ENCODE results near the gene GFY.
A peak's percentile ranks its signal among the peaks of the same experiment; 100 is the strongest.

Gene GFY

DNA sequence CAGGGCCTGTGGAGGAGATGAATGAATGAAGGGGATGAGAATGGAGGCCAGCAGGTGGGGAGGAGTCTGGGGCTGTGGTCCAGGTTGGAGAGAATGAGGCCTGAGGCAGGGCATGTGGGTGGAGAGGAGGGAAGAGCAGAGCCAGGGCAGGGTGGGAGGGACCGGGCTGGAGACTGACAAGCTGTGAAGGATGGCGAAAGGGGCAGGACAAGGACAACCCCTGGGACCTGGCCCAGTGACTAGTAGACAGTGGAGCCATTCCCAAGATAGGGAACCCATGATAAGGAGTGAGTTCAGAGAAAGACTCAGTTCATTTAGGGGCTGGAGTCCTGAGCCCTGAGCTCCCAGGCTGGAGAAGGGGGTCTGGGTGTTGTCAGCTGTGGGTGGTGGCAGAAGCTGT, 5.0 kb upstream of the GFY start:
- no peak overlapping the region for H3K4me3 ChIP-seq (ENCODE audit: low read depth, low read length)
- H3K27ac ChIP-seq (ENCODE audit: extremely low read depth, low read depth, low read length), result no peak overlapping the region
- no peaks in the 10 kb centered on the region for H3K36me3 ChIP-seq (ENCODE audit: control insufficient read depth in 2 of 2, insufficient read depth in 1 of 2, low read length in 2 of 2)
- ChIA-PET POLR2A (no interaction called here), CTCF (interaction anchor here (1.1 to 4.5 kb wide), 5 partner anchors 9 to 38 kb away, joined by 3 to 28 read pairs (median 10); no protein-coding TSS in a partner anchor)
- TF ChIP-seq ZNF529 (tag by site-specific recombination; IDR thresholded peaks at IDR 0.05; ENCODE audit: insufficient replicate concordance) (no peak), ZFHX2 (tag by site-specific recombination; conservative IDR thresholded peaks at IDR 0.05) (peak; percentile 58)
- peaks cover 5% of the 10 kb centered on the region for H3K4me1 ChIP-seq (ENCODE audit: control insufficient read depth, insufficient read depth, low read length)
- H3K9me3 ChIP-seq (ENCODE audit: control insufficient read depth, insufficient read depth, low read depth, low read length), result no peaks in the 10 kb centered on the region

DNA sequence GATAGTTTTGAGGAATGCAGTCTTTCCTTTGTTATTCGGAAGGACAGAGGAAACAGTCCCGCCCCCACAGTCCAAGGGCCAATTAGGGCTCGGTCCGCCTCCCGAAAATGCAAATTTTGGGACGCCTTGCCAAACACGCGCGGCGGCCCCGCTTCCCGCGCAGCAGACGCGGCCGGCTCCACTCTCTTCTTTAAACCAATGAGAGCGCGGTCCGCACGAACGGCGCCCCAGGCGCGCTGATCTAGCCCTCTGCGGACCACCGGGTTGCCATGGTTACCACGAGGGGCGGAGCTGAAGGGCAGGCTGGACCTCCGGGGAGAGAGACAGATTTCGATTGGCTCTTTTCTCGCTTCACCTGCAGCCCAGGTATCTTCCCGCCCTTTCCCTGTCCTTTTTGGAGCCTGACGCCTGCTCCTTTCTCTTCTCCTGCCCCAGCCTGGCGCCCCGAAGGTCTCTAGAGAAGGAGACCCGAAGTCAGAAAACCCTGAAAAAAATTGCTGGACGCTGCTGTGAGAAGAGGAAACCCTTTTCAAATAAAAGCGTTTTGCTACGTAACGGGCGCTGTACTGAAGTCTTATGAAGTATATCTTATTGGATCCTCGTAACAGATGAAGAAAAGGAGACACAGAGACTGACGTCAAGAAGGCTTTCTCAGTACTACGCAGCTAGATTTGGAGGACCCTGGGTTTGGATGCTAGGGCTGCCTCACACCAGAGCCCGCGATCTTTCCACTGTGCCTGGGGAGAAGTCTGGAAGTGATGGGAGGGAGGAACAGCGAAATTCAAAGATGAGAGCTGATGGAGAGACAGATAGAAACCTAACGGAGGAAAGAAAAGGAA, 3.9 kb upstream of the GFY start:
- TF ChIP-seq, protein P1, sequence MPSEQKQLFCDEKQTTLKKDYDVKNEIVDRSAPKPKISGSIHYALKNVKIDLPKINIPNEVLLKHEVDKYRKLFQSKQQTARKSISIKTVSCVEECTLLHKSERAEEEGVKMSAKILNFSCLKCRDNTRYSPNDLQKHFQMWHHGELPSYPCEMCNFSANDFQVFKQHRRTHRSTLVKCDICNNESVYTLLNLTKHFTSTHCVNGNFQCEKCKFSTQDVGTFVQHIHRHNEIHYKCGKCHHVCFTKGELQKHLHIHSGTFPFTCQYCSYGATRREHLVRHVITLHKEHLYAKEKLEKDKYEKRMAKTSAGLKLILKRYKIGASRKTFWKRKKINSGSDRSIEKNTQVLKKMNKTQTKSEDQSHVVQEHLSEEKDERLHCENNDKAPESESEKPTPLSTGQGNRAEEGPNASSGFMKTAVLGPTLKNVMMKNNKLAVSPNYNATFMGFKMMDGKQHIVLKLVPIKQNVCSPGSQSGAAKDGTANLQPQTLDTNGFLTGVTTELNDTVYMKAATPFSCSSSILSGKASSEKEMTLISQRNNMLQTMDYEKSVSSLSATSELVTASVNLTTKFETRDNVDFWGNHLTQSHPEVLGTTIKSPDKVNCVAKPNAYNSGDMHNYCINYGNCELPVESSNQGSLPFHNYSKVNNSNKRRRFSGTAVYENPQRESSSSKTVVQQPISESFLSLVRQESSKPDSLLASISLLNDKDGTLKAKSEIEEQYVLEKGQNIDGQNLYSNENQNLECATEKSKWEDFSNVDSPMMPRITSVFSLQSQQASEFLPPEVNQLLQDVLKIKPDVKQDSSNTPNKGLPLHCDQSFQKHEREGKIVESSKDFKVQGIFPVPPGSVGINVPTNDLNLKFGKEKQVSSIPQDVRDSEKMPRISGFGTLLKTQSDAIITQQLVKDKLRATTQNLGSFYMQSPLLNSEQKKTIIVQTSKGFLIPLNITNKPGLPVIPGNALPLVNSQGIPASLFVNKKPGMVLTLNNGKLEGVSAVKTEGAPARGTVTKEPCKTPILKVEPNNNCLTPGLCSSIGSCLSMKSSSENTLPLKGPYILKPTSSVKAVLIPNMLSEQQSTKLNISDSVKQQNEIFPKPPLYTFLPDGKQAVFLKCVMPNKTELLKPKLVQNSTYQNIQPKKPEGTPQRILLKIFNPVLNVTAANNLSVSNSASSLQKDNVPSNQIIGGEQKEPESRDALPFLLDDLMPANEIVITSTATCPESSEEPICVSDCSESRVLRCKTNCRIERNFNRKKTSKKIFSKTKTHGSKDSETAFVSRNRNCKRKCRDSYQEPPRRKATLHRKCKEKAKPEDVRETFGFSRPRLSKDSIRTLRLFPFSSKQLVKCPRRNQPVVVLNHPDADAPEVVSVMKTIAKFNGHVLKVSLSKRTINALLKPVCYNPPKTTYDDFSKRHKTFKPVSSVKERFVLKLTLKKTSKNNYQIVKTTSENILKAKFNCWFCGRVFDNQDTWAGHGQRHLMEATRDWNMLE (tag by site-specific recombination; conservative IDR thresholded peaks at IDR 0.05; ENCODE audit: low read depth), result no peak
- TF ChIP-seq, protein P2, sequence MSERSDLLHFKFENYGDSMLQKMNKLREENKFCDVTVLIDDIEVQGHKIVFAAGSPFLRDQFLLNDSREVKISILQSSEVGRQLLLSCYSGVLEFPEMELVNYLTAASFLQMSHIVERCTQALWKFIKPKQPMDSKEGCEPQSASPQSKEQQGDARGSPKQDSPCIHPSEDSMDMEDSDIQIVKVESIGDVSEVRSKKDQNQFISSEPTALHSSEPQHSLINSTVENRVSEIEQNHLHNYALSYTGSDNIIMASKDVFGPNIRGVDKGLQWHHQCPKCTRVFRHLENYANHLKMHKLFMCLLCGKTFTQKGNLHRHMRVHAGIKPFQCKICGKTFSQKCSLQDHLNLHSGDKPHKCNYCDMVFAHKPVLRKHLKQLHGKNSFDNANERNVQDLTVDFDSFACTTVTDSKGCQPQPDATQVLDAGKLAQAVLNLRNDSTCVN (tag by site-specific recombination; optimal IDR thresholded peaks at IDR 0.05), result peak; percentile 49
- TF ChIP-seq SP3 (tag by site-specific recombination; IDR thresholded peaks at IDR 0.05) (0 out of 2 replicates have a peak, but pooled peaks have one; percentile 29), GLI2 (tag by site-specific recombination; IDR thresholded peaks at IDR 0.05; ENCODE audit: borderline replicate concordance, low read depth) (no peak), ZNF776 (tag by site-specific recombination; IDR thresholded peaks at IDR 0.05; ENCODE audit: borderline replicate concordance) (no peak), ZNF335 (tag by site-specific recombination; conservative IDR thresholded peaks at IDR 0.05) (peak; percentile 70), SP2 (tag by site-specific recombination; IDR thresholded peaks at IDR 0.05) (peak; percentile 69), ZBTB17 (tag by site-specific recombination; IDR thresholded peaks at IDR 0.05) (peak; percentile 52), ZXDB (tag by site-specific recombination; IDR thresholded peaks at IDR 0.05) (peak; percentile 58), ZNF132 (tag by site-specific recombination; IDR thresholded peaks at IDR 0.05; ENCODE audit: borderline replicate concordance) (no peak), ZNF23 (tag by site-specific recombination; IDR thresholded peaks at IDR 0.05; ENCODE audit: borderline replicate concordance) (no peak)
- TF ChIP-seq, protein P3, sequence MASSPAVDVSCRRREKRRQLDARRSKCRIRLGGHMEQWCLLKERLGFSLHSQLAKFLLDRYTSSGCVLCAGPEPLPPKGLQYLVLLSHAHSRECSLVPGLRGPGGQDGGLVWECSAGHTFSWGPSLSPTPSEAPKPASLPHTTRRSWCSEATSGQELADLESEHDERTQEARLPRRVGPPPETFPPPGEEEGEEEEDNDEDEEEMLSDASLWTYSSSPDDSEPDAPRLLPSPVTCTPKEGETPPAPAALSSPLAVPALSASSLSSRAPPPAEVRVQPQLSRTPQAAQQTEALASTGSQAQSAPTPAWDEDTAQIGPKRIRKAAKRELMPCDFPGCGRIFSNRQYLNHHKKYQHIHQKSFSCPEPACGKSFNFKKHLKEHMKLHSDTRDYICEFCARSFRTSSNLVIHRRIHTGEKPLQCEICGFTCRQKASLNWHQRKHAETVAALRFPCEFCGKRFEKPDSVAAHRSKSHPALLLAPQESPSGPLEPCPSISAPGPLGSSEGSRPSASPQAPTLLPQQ (tag by site-specific recombination; IDR thresholded peaks at IDR 0.05), result no peak
- Histone ChIP-seq H3K27ac (ENCODE audit: extremely low read depth, low read depth, low read length) (no peak overlapping the region), H3K4me3 (ENCODE audit: low read depth, low read length) (peak overlapping the region; percentile 16; the same call in 1 of the 2 replicates), H3K9me3 (ENCODE audit: control insufficient read depth, insufficient read depth, low read depth, low read length) (no peaks in the 10 kb centered on the region), H3K4me1 (ENCODE audit: control insufficient read depth, insufficient read depth, low read length) (peaks cover 5% of the 10 kb centered on the region), H3K36me3 (ENCODE audit: control insufficient read depth in 2 of 2, insufficient read depth in 1 of 2, low read length in 2 of 2) (no peaks in the 10 kb centered on the region)
- ChIA-PET POLR2A (interaction anchor here (0.6 to 1.3 kb wide), 2 partner anchors 14 to 18 kb away, joined by 3 to 5 read pairs; no protein-coding TSS in a partner anchor), CTCF (interaction anchor here (0.6 to 4.5 kb wide), 9 partner anchors 10 to 137 kb away, joined by 3 to 28 read pairs (median 4); no protein-coding TSS in a partner anchor)
